Liver (tissue), 9 donors: ENCODE measurements around the gene KCNS1. TPM values are rescaled to one million over a fixed set of nuclear protein-coding genes. Genes with fewer than 3 reads are reported as not detected.

Experiments
- DNase-seq: peaks from one replicate; pipeline ENCODE4 v3.0.0-alpha.2; 2017; ENCODE audit warnings: low spot score
- H3K27ac ChIP-seq, 2 donors: one replicate each; pipeline ENCODE4 v1.7.0; 2013; ENCODE audit warnings: inconsistent platforms in 2 of 2, low read length in 2 of 2, control low read depth in 1 of 2, low read depth in 1 of 2, mild to moderate bottlenecking in 1 of 2
- H3K27me3 ChIP-seq, 4 donors: one replicate each; pipeline versions ENCODE4 v1.6.1 to v1.7.0; 2013; ENCODE audit warnings: low read length in 3 of 4, inconsistent platforms in 1 of 4, mild to moderate bottlenecking in 1 of 4, moderate library complexity in 1 of 4; ENCODE audit not compliant: control insufficient read depth in 4 of 4, insufficient read depth in 4 of 4
- H3K36me3 ChIP-seq, 4 donors: one replicate each; pipeline versions ENCODE4 v1.6.1 to v1.7.0; 2013; ENCODE audit warnings: low read length in 3 of 4, mild to moderate bottlenecking in 3 of 4, low read depth in 1 of 4, moderate library complexity in 1 of 4; ENCODE audit not compliant: control insufficient read depth in 4 of 4, insufficient read depth in 3 of 4
- H3K4me1 ChIP-seq, 4 donors: one replicate each; pipeline versions ENCODE4 v1.6.1 to v1.7.0; 2013; ENCODE audit warnings: low read length in 3 of 4, mild to moderate bottlenecking in 3 of 4, moderate library complexity in 1 of 4; ENCODE audit not compliant: control insufficient read depth in 4 of 4, insufficient read depth in 4 of 4
- H3K4me3 ChIP-seq, 3 donors: one replicate each; pipeline versions ENCODE4 v1.6.1 to v1.7.0; 2013; ENCODE audit warnings: low read length in 3 of 3, control low read depth in 1 of 3, low read depth in 1 of 3, mild to moderate bottlenecking in 1 of 3
- H3K9ac ChIP-seq, 2 donors: one replicate each; pipeline ENCODE4 v1.7.0; 2013; ENCODE audit warnings: low read length in 2 of 2, mild to moderate bottlenecking in 2 of 2, moderate library complexity in 2 of 2, control low read depth in 1 of 2, low read depth in 1 of 2
- H3K9me3 ChIP-seq, 4 donors: one replicate each; pipeline versions ENCODE4 v1.6.1 to v1.7.0; 2013; ENCODE audit warnings: low read length in 3 of 4; ENCODE audit not compliant: control insufficient read depth in 4 of 4
- CTCF ChIP-seq: fragments of 150-350 bp; IDR thresholded peaks from 2 replicates; pipeline ENCODE4 v1.5.1; 2017; ENCODE audit warnings: improper control_type of control experiment, low read depth, low read length; ENCODE audit not compliant: missing input control
- EGR1 ChIP-seq, 2 donors: IDR thresholded peaks; 2 replicates each; pipeline ENCODE4 v1.6.1; 2016 to 2018; ENCODE audit warnings: antibody characterized with exemption in 2 of 2, low read depth in 2 of 2
- FOXA1 ChIP-seq: IDR thresholded peaks from 2 replicates; pipeline ENCODE4 v1.6.1; 2016; ENCODE audit warnings: antibody characterized with exemption
- FOXA2 ChIP-seq: IDR thresholded peaks from 2 replicates; pipeline ENCODE4 v1.6.1; 2016; ENCODE audit warnings: antibody characterized with exemption
- GABPA ChIP-seq, 2 donors: IDR thresholded peaks in 1 of 2; conservative IDR thresholded peaks in 1 of 2; 2 replicates each; pipeline ENCODE4 v1.6.1; 2016; ENCODE audit warnings: antibody characterized with exemption in 2 of 2, mild to moderate bottlenecking in 1 of 2, moderate library complexity in 1 of 2
- HNF4A ChIP-seq, 2 donors: conservative IDR thresholded peaks; 2 replicates each; pipeline ENCODE4 v1.6.1; 2016; ENCODE audit warnings: antibody characterized with exemption in 2 of 2, mild to moderate bottlenecking in 2 of 2
- HNF4G ChIP-seq: IDR thresholded peaks from 2 replicates; pipeline ENCODE4 v1.6.1; 2016; ENCODE audit warnings: antibody characterized with exemption
- JUND ChIP-seq, 2 donors: IDR thresholded peaks; 2 replicates each; pipeline ENCODE4 v1.6.1; 2016; ENCODE audit warnings: antibody characterized with exemption in 2 of 2
- NR2F2 ChIP-seq: IDR thresholded peaks from 2 replicates; pipeline ENCODE4 v1.6.1; 2016; ENCODE audit warnings: antibody characterized with exemption
- RAD21 ChIP-seq, 2 donors: IDR thresholded peaks; 2 replicates each; pipeline ENCODE4 v1.6.1; 2016; ENCODE audit warnings: antibody characterized with exemption in 2 of 2, mild to moderate bottlenecking in 2 of 2
- RXRA ChIP-seq, 2 donors: IDR thresholded peaks; 2 replicates each; pipeline ENCODE4 v1.6.1; 2017 to 2018; ENCODE audit warnings: antibody characterized with exemption in 2 of 2, mild to moderate bottlenecking in 1 of 2
- YY1 ChIP-seq: IDR thresholded peaks from 2 replicates; pipeline ENCODE4 v1.6.1; 2016; ENCODE audit warnings: antibody characterized with exemption, mild to moderate bottlenecking
- WGBS: extraction: QIAGEN DNeasy Blood & Tissue Kit; methylation state at CpG from one replicate; pipeline ENCODE4 v1.1.7; 2013; 5-methylcytosine and 5-hydroxymethylcytosine counted together
- polyA plus RNA-seq, 2 donors: library from polyadenylated mRNA; stranded (reverse) in 1 of 2; unstranded in 1 of 2; fragments of 200-250 nt in 1 of 2; fragments of >200 nt in 1 of 2; fragmentation: Nextera tagmentation in 1 of 2; extraction: Ambion mirVana in 1 of 2; gene quantifications; one replicate each; pipeline versions ENCODE4 v1.2.1 to v1.2.3, GENCODE V29; 2013 to 2015
- total RNA-seq, 2 donors: library from RNA; depleted of rRNA; stranded (reverse); fragments of >200 nt; gene quantifications; one replicate each; pipeline ENCODE4 v1.2.3, GENCODE V29; 2014
- TF ChIP-seq, protein P1 (sequence below): IDR thresholded peaks from 2 replicates; pipeline ENCODE4 v1.6.1; 2016; ENCODE audit warnings: antibody characterized with exemption, mild to moderate bottlenecking
- TF ChIP-seq, protein P2 (sequence below): IDR thresholded peaks from 2 replicates; pipeline ENCODE4 v1.6.1; 2016; ENCODE audit warnings: antibody characterized with exemption
- donor health status: healthy.
- donor health status: healthy.
- donor health status: healthy.
- donor health status: healthy.
- donor health status: healthy.

Gene KCNS1
- total and polyA plus RNA-seq, 4 donors: 0.02 to 0.09 TPM; not detected in 2

GRCh38 chr20:45138561-45139300 is 37.8 kb upstream of the KCNS1 start:
- Histone ChIP-seq H3K9ac (no peak overlapping the region), H3K9me3 (no peaks in the 10 kb centered on the region), H3K36me3 (no peaks in the 10 kb centered on the region), H3K4me1 (peaks cover 0 to 6% (median 0%) of the 10 kb centered on the region in 4 donors), H3K4me3 (no peak overlapping the region), H3K27ac (no peak overlapping the region), H3K27me3 (no peaks in the 10 kb centered on the region)
- 35% methylated on average over 20 of the region's 20 CpGs for WGBS
- TF ChIP-seq YY1: no peak
- no peak for TF ChIP-seq HNF4G
- TF ChIP-seq EGR1 (IDR thresholded peaks at IDR 0.05; ENCODE audit: low read depth in 2 of 2): no peak
- peak; percentile 63 to 74 for TF ChIP-seq RAD21 (IDR thresholded peaks at IDR 0.05)
- peak; percentile 88 for TF ChIP-seq NR2F2
- peak; percentile 56 for TF ChIP-seq CTCF
- DNase-seq: peak; percentile 69

- TF ChIP-seq, protein P1, sequence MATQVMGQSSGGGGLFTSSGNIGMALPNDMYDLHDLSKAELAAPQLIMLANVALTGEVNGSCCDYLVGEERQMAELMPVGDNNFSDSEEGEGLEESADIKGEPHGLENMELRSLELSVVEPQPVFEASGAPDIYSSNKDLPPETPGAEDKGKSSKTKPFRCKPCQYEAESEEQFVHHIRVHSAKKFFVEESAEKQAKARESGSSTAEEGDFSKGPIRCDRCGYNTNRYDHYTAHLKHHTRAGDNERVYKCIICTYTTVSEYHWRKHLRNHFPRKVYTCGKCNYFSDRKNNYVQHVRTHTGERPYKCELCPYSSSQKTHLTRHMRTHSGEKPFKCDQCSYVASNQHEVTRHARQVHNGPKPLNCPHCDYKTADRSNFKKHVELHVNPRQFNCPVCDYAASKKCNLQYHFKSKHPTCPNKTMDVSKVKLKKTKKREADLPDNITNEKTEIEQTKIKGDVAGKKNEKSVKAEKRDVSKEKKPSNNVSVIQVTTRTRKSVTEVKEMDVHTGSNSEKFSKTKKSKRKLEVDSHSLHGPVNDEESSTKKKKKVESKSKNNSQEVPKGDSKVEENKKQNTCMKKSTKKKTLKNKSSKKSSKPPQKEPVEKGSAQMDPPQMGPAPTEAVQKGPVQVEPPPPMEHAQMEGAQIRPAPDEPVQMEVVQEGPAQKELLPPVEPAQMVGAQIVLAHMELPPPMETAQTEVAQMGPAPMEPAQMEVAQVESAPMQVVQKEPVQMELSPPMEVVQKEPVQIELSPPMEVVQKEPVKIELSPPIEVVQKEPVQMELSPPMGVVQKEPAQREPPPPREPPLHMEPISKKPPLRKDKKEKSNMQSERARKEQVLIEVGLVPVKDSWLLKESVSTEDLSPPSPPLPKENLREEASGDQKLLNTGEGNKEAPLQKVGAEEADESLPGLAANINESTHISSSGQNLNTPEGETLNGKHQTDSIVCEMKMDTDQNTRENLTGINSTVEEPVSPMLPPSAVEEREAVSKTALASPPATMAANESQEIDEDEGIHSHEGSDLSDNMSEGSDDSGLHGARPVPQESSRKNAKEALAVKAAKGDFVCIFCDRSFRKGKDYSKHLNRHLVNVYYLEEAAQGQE: no peak
- no peak for TF ChIP-seq FOXA1
- no peak for TF ChIP-seq JUND (IDR thresholded peaks at IDR 0.05)
- no peak for TF ChIP-seq EGR1 (IDR thresholded peaks at IDR 0.05; ENCODE audit: low read depth in 2 of 2)
- TF ChIP-seq RXRA (IDR thresholded peaks at IDR 0.05): no peak
- TF ChIP-seq, protein P2, sequence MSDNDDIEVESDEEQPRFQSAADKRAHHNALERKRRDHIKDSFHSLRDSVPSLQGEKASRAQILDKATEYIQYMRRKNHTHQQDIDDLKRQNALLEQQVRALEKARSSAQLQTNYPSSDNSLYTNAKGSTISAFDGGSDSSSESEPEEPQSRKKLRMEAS: no peak
- no peak for TF ChIP-seq RAD21 (IDR thresholded peaks at IDR 0.05)
- TF ChIP-seq HNF4A (conservative IDR thresholded peaks at IDR 0.05): no peak
- no peak for TF ChIP-seq FOXA2
- TF ChIP-seq NR2F2: no peak
- TF ChIP-seq GABPA (IDR thresholded peaks at IDR 0.05 in 1 of 2, conservative IDR thresholded peaks at IDR 0.05 in 1 of 2): no peak
- Histone ChIP-seq H3K27me3 (no peaks in the 10 kb centered on the region), H3K27ac (no peak overlapping the region), H3K4me1 (peaks cover 0 to 6% (median 0%) of the 10 kb centered on the region in 4 donors), H3K9ac (no peak overlapping the region), H3K4me3 (no peak overlapping the region), H3K36me3 (no peaks in the 10 kb centered on the region), H3K9me3 (no peaks in the 10 kb centered on the region)
- WGBS: 48% methylated on average over 2 of the region's 2 CpGs
- no peak for DNase-seq
Measured at GRCh38 chr20:45136911-45137310, 36.0 kb upstream of the KCNS1 start.
